ENCODE results near the gene PBX1. TPM values are rescaled to one million over a fixed set of nuclear protein-coding genes. Genes with fewer than 3 reads are reported as not detected.

The PBX1 gene
- total RNA-seq, 1 donor from 2014 or later = 71.7 TPM

DNA sequence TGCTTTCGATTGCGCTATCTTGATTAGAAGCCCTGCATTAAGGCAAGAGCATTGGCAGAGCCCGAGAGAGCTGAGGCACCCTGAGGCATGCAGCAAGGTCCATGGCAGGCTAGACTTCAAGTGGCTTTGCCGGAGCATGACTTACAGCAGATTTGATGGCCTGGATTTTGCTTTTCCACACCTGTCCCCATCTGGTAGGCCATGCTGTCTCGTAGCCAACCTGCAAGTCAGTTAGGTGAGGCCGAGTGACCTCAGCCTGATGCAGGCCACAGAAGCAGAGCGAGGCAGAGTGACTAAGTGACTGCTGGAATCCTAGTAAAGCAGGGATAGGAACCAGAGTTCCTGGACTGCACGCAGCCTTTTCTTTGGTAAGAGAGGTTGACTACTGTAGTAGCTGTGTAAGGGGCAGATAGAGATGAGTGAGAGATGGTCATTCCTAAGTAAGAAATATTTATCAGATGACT is 148.9 kb downstream of the PBX1 start:
- TF ChIP-seq CTCF (conservative IDR thresholded peaks at IDR 0.05) = no peak
- no peaks in the 10 kb centered on the region for H3K27me3 Mint-ChIP-seq (ENCODE audit: low read depth)
- DNase-seq (ENCODE audit: low read depth, low spot score) = no peak
- peaks cover 46% of the 10 kb centered on the region for H3K4me1 Mint-ChIP-seq
- peaks cover 3% of the 10 kb centered on the region for H3K36me3 Mint-ChIP-seq (ENCODE audit: low read depth)
- H3K9me3 Mint-ChIP-seq = no peaks in the 10 kb centered on the region
- no peak overlapping the region for H3K4me3 Mint-ChIP-seq
- no peak overlapping the region for H3K27ac Mint-ChIP-seq (ENCODE audit: unreplicated experiment)

- Mint-ChIP-seq H3K4me1 (peaks cover 49% of the 10 kb centered on the region), H3K27ac (ENCODE audit: unreplicated experiment) (no peak overlapping the region), H3K4me3 (no peak overlapping the region), H3K36me3 (ENCODE audit: low read depth) (peaks cover 3% of the 10 kb centered on the region), H3K9me3 (no peaks in the 10 kb centered on the region), H3K27me3 (ENCODE audit: low read depth) (no peaks in the 10 kb centered on the region)
- no peak for DNase-seq (ENCODE audit: low read depth, low spot score)
- TF ChIP-seq CTCF (conservative IDR thresholded peaks at IDR 0.05) = no peak
Measured at GRCh38 chr1:164708596-164708995, 149.6 kb downstream of the PBX1 start.

DNA sequence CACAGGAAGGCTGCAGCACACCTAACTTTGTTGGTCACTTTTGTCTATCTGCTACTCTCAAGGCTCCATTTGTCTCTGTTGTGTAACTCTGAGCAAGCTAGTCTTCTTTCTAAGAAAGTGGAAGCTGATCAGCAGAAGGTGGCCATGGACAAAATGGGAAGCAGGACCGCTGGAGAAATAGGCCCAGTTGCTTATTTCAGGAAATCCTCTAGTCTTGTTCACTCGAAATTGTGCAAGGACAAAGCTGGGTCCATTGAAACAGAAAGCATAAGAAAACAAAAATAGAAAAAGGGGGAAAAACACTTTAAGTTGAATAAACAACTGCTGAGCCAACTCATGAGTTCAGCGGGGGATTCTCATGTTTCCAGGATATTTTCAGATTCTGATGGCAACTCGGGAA is 150.1 kb downstream of the PBX1 start:
- Mint-ChIP-seq H3K27me3 (ENCODE audit: low read depth) (no peaks in the 10 kb centered on the region), H3K4me3 (no peak overlapping the region), H3K27ac (ENCODE audit: unreplicated experiment) (no peak overlapping the region), H3K4me1 (peaks cover 51% of the 10 kb centered on the region), H3K36me3 (ENCODE audit: low read depth) (peaks cover 3% of the 10 kb centered on the region), H3K9me3 (no peaks in the 10 kb centered on the region)
- no peak for TF ChIP-seq CTCF (conservative IDR thresholded peaks at IDR 0.05)
- no peak for DNase-seq (ENCODE audit: low read depth, low spot score)

- Mint-ChIP-seq H3K36me3 (ENCODE audit: low read depth) (peaks cover 3% of the 10 kb centered on the region), H3K27me3 (ENCODE audit: low read depth) (no peaks in the 10 kb centered on the region), H3K27ac (ENCODE audit: unreplicated experiment) (peak overlapping the region; percentile 81), H3K9me3 (no peaks in the 10 kb centered on the region), H3K4me3 (no peak overlapping the region), H3K4me1 (peaks cover 51% of the 10 kb centered on the region)
- no peak for DNase-seq (ENCODE audit: low read depth, low spot score)
- no peak for TF ChIP-seq CTCF (conservative IDR thresholded peaks at IDR 0.05)
Measured at GRCh38 chr1:164709541-164710278, 150.7 kb downstream of the PBX1 start.

GRCh38 chr1:164712131-164713036 is 153.4 kb downstream of the PBX1 start:
- peaks cover 5% of the 10 kb centered on the region for H3K9me3 Mint-ChIP-seq
- peak overlapping the region; percentile 73 for H3K27ac Mint-ChIP-seq (ENCODE audit: unreplicated experiment)
- no peak overlapping the region for H3K4me3 Mint-ChIP-seq
- H3K36me3 Mint-ChIP-seq (ENCODE audit: low read depth) = peaks cover 3% of the 10 kb centered on the region
- H3K27me3 Mint-ChIP-seq (ENCODE audit: low read depth) = no peaks in the 10 kb centered on the region
- no peak for DNase-seq (ENCODE audit: low read depth, low spot score)
- H3K4me1 Mint-ChIP-seq = peaks cover 38% of the 10 kb centered on the region
- no peak for TF ChIP-seq CTCF (conservative IDR thresholded peaks at IDR 0.05)
